Fibroblast of skin of left biceps (primary cell): Measurements from ENCODE around the gene COQ3.
A peak's percentile ranks its signal among the peaks of the same experiment; 100 is the strongest.
"Not testable (repeated sequence)": the region's sequence is repeated elsewhere in the genome, so short reads cannot be mapped to it uniquely, and the experiment has no call there.

ENCODE experiments used
- DNase-seq, 2 experiments: peaks; one replicate each; pipeline ENCODE4 v3.0.0-alpha.2; 2013; ENCODE audit warnings: low read depth in 2 of 2

Gene COQ3

GRCh38 chr6:99390896-99391295 is 3.1 kb downstream of the COQ3 start:
- no peak for DNase-seq

- no peak for DNase-seq
Observed at GRCh38 chr6:99384507-99384906, 9.5 kb downstream of the COQ3 start.

- DNase-seq = no peak
Observed at GRCh38 chr6:99378636-99379035, 15.4 kb downstream of the COQ3 start.

GRCh38 chr6:99369533-99369932 is 24.5 kb downstream of the COQ3 start:
- no peak for DNase-seq

DNA sequence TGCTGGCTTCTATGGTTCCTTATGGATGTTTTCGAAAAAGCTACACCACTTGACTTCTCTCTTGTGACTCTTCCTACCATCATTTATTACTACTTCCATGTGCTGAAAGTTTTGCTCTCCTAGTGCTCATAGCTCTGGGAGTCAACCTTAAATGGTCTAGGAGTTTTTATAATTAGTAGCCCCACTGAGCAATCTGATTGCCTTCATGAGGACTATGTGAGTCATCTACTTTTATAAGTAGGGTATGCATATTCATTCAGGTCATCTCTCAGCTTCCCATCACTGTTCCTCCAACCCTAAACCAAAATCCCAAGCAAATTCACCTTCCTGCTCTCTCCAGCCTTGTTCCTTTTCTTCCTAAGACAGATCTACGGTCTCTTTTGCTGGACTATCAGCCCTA is 27.1 kb downstream of the COQ3 start:
- DNase-seq = no peak

GRCh38 chr6:99364026-99364425 is 30.0 kb downstream of the COQ3 start:
- no peak for DNase-seq

- DNase-seq = no peak
Observed at GRCh38 chr6:99362678-99363268, 31.2 kb downstream of the COQ3 start.

- DNase-seq = no peak
Observed at GRCh38 chr6:99359800-99360199, 34.2 kb downstream of the COQ3 start.

GRCh38 chr6:99356641-99357040 is 37.4 kb downstream of the COQ3 start:
- DNase-seq = no peak

DNA sequence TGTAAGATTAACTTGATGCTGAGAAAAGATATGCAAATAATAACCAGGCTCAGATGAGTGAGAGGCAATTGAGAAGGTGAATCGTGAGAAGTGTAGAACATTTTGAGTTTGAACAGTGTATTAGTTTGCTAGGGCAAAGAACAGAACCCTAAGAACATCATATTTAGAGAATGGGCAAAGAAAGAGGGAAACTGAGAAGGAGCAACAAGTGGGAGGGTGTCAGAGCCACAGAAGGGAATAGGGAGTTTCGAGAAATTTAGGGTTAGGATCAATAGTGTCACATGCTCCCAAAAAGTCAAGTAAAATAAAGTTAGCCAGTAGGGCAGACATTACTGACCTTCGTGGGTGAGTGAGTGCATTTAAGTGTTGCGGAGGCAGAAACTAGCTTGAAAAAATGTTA is 39.0 kb downstream of the COQ3 start:
- no peak for DNase-seq

DNA sequence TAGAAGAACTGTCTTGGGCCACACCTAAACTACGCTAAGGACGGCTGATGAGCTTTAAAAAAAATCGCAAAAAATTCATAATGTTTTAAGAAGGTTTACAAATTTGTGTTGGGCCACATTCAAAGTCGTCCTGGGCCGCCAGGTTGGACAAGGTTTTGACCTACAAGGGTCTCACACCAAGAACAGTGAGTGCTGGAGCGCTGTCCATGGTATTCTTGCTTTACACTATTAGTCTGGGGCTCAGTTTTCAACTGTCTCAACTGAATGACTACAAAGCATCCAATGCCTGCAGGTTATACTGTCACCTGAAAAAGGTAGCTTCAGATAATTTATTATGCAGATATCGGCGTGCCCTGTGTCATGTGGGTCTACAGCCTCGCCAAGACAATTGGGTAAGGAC is 40.9 kb downstream of the COQ3 start:
- no peak for DNase-seq

GRCh38 chr6:99350573-99350972 is 43.4 kb downstream of the COQ3 start:
- no peak for DNase-seq

GRCh38 chr6:99349171-99350141 is 44.5 kb downstream of the COQ3 start, which contains the start of gene FAXC:
TSS of gene FAXC (minus strand) at chr6:99349674. CDS start at chr6:99349372, 302 bp downstream.
- no peak for DNase-seq

GRCh38 chr6:99348288-99349170 is 45.5 kb downstream of the COQ3 start:
- DNase-seq = no peak

DNA sequence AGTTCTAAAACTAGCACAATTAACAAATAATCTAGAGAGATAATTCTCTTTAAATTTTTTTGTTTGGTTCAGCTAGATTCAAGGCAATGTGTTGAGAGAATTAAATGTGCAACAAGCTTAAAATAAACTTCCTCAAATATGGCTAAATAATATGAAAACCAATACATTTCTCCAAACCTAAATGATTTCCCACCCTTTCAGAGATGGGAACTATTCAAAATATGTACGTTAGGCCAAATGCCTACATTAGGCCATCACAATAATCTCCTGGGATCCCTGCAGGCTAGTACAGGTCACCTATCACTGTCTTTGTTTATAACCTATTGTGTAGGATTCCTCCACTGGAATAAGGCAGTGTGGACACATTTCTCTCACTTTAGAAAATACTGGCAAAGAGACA is 46.2 kb downstream of the COQ3 start:
- no peak for DNase-seq

GRCh38 chr6:99346595-99346994 is 47.4 kb downstream of the COQ3 start:
- no peak for DNase-seq

GRCh38 chr6:99345164-99345563 is 48.8 kb downstream of the COQ3 start:
- DNase-seq = no peak

DNA sequence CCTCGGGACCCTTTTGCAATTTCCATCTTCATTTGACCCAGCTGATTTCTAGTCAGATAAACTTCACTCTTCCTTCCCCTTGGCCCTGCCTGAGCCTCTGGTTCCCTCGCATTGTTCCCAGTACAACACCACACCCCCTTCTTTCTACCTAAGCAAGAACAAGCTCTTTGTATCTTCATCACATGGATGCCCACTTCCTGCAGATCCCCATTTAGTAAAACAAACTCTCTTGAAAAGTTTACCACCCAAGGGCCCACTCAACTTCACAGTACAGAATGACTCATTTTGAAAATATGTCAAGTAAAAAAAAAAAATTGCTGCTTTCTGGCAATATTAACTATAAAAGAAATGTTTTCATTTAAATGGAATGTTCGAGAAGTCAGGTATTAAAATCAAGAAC is 49.7 kb downstream of the COQ3 start:
- DNase-seq = peak in 1 of 2 experiments; percentile 21

- no peak for DNase-seq
Observed at GRCh38 chr6:99341862-99342455, 52.0 kb downstream of the COQ3 start.

GRCh38 chr6:99338188-99338587 is 55.8 kb downstream of the COQ3 start:
- DNase-seq = no peak

DNA sequence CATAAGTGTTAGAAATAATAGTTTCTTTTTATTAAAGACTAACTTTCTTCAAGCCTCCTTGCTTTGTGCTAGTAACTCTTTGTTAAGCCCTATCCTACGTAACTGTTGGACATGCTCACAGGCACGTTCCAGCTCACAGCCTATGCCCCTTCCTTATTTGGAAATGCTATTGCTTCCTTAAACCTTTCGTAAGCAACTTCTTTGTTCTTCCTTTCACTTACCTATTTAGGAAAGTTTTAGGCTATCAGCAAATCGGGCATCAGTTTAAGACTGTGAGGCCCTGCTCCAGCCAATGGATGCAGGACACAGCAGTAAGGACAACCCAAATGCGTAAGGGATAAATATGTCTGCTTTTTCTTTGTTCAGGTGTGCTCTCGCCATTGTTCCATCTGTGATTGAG is 58.7 kb downstream of the COQ3 start:
- not testable (repeated sequence) for DNase-seq
